GM19455 (cell line): ENCODE results near the gene ZBTB5.
"Not testable (repeated sequence)": the region's sequence is repeated elsewhere in the genome, so short reads cannot be mapped to it uniquely, and the experiment has no call there.

Experiments
- ATAC-seq: cut with Tn5 transposase; IDR thresholded peaks from one replicate; pipeline ENCODE4 v1.9.1; 2021; ENCODE audit not compliant: unreplicated experiment

ZBTB5 gene

GRCh38 chr9:37408933-37409710 lies 56.1 kb downstream of the ZBTB5 start:
- peak; percentile 85 for ATAC-seq

- no peak for ATAC-seq
Observed at GRCh38 chr9:37407468-37407867, 57.8 kb downstream of the ZBTB5 start.

GRCh38 chr9:37406603-37407401 lies 58.4 kb downstream of the ZBTB5 start:
- ATAC-seq, result no peak

GRCh38 chr9:37405764-37406380 lies 59.4 kb downstream of the ZBTB5 start:
- ATAC-seq, result no peak

- ATAC-seq, result no peak
Observed at GRCh38 chr9:37405350-37405749, 59.9 kb downstream of the ZBTB5 start.

DNA sequence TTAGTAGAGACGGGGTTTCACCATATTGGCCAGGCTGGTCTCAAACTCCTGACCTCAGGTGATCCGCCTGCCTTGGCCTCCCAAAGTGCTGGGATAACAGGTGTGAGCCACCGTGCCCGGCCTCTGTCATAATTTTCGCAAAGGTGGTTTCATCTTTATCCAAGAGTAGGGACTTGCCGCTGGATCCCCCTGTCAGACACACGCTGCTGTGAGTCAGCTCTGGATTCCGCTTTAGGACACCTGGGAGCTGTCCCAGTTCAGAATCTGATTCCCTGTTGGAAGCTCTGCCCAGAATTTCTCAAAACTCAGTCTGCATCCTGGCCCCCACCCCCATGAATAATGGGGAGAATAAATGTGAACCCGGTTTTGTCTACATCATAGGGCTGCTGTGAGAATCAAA lies 60.7 kb downstream of the ZBTB5 start:
- no peak for ATAC-seq

GRCh38 chr9:37399336-37399735 lies 65.9 kb downstream of the ZBTB5 start:
- ATAC-seq, result no peak

- ATAC-seq, result no peak
Observed at GRCh38 chr9:37398464-37399025, 66.7 kb downstream of the ZBTB5 start.

GRCh38 chr9:37397948-37398347 lies 67.3 kb downstream of the ZBTB5 start:
- not testable (repeated sequence) for ATAC-seq

GRCh38 chr9:37395663-37396062 lies 69.6 kb downstream of the ZBTB5 start:
- ATAC-seq, result no peak

DNA sequence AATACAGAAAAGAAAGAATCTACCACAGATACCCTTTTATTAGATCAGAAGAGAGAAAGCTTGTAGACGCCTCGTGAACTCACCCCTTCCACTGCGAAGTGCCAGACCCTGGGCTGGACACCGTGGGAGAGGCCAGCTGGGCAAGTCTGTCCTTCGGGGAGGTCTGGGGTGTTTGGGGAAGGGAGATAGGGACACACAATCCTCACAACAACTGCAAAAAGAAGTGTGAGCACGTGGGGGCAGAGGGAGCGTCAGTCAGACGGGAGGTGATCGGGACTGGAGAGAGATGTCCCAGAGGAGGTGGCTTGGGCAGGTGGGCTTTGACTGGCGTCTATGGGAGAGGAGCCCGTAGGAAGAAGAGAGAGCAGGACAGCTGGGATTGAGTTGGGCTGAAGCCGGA lies 70.0 kb downstream of the ZBTB5 start:
- ATAC-seq, result no peak

GRCh38 chr9:37392272-37392671 lies 73.0 kb downstream of the ZBTB5 start:
- no peak for ATAC-seq

DNA sequence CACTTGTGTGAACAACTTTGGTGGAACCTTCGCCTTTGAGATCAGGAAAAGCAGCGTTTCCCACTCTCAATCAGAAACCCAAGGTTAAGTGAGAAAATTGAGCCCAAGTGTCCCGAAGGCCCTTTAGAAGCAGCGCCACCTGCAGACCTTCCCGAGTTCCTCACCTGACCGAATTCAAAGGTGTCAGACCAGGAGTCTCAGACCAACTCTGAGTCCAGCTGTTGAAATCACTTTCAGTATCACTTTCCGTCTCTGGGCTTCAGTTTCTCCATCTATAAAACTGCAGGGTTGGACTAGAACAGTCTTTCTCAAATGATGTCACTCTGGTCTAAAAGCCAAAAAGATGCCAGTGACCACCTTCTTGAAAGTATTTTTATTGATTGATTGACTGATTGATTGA lies 74.5 kb downstream of the ZBTB5 start:
- peak; percentile 72 for ATAC-seq
